Stimulated activated effector memory CD8-positive, alpha-beta T cell treated with anti-CD3 and anti-CD28 coated beads, Interleukin-12 subunit alpha, Interleukin-12 subunit beta, amount 100 ng/mL, for 72 hours (primary cell): ENCODE results near the gene SEPTIN10.
"Not testable (repeated sequence)": the region's sequence is repeated elsewhere in the genome, so short reads cannot be mapped to it uniquely, and the experiment has no call there.

Source experiments
- ATAC-seq: fragments of 150-1000 bp; cut with Tn5 transposase; 2 replicates; pipeline ENCODE4 v1.10.0; 2021
- DNase-seq, 2 donors: peaks; one replicate each; pipeline ENCODE4 v3.0.0; 2021 to 2022; ENCODE audit warnings: low spot score in 2 of 2
- H3K27ac Mint-ChIP-seq: one replicate; pipeline ENCODE4 v1.8.0; 2022; ENCODE audit warnings: mild to moderate bottlenecking, mixed read lengths
- H3K36me3 Mint-ChIP-seq: one replicate; pipeline ENCODE4 v1.8.0; 2022; ENCODE audit warnings: mild to moderate bottlenecking, mixed read lengths
- H3K4me1 Mint-ChIP-seq: one replicate; pipeline ENCODE4 v1.8.0; 2022; ENCODE audit warnings: mixed read lengths
- H3K4me3 Mint-ChIP-seq: one replicate; pipeline ENCODE4 v1.8.0; 2022; ENCODE audit warnings: mild to moderate bottlenecking, mixed read lengths
- H3K9me3 Mint-ChIP-seq: one replicate; pipeline ENCODE4 v1.8.0; 2022; ENCODE audit warnings: mixed read lengths

SEPTIN10 gene

DNA sequence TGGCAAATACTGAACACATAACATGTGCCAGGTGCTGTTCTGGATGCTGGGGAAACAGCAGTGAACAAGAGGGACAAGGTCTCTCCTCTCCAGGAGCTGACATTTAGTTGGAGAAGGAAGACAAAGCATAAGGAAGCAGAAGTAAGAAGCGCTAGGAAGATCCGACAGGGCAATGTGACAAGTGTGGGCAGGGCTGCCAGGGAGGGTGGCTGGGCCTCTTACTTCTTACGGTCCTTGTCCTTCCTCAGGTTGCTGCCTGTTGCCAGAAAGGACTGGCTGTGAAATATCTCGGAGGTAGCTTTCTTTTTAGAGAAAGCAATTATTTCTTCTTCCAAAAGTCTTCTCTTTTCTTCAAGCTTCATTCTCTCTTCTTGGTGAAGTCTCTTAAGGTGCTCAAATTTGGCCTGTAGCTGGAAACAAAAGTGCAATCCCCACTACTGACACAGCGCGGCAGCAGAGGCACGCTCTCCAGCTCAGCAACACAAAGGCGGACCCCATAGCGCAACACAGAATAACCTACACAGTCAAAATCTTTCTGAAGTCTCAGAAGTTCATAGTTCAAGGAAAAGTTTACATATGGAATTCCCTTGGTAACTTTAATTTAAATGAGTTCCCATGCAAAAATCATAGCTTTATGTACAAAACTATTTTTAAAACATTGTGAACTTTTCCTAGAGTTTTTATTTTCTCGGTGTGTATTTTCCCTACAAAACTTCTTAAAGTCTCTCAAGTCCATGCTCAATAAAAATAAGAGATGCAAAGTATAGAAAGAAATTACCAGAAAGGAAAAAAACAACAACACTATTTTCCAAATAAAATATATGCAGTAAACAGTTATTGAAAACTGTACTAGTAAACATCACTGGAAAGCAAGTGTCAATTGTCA lies 67.7 kb downstream of the SEPTIN10 start:
- DNase-seq, result peak; percentile 26 to 79
- Mint-ChIP-seq H3K27ac (no peak overlapping the region), H3K4me1 (no peaks in the 10 kb centered on the region), H3K9me3 (no peaks in the 10 kb centered on the region), H3K4me3 (no peak overlapping the region), H3K36me3 (no peaks in the 10 kb centered on the region)
- ATAC-seq, result peak; percentile 73

GRCh38 chr2:109542384-109542783 lies 71.4 kb downstream of the SEPTIN10 start:
- Mint-ChIP-seq H3K4me3 (no peak overlapping the region), H3K27ac (no peak overlapping the region), H3K4me1 (no peaks in the 10 kb centered on the region), H3K36me3 (no peaks in the 10 kb centered on the region), H3K9me3 (no peaks in the 10 kb centered on the region)
- DNase-seq, result no peak
- ATAC-seq, result no peak

- ATAC-seq (no peak), DNase-seq (no peak)
- Mint-ChIP-seq H3K9me3 (no peaks in the 10 kb centered on the region), H3K36me3 (no peaks in the 10 kb centered on the region), H3K4me1 (no peaks in the 10 kb centered on the region), H3K4me3 (no peak overlapping the region), H3K27ac (no peak overlapping the region)
Observed at GRCh38 chr2:109538546-109538945, 75.2 kb downstream of the SEPTIN10 start.

GRCh38 chr2:109537565-109538222 lies 76.1 kb downstream of the SEPTIN10 start:
- Mint-ChIP-seq H3K4me3 (no peak overlapping the region), H3K27ac (no peak overlapping the region), H3K4me1 (no peaks in the 10 kb centered on the region), H3K36me3 (no peaks in the 10 kb centered on the region), H3K9me3 (no peaks in the 10 kb centered on the region)
- ATAC-seq (no peak), DNase-seq (no peak)

GRCh38 chr2:109536556-109536955 lies 77.2 kb downstream of the SEPTIN10 start:
- not testable (repeated sequence) for H3K27ac Mint-ChIP-seq, H3K36me3 Mint-ChIP-seq, H3K9me3 Mint-ChIP-seq, H3K4me1 Mint-ChIP-seq, DNase-seq, ATAC-seq, H3K4me3 Mint-ChIP-seq

GRCh38 chr2:109535217-109535946 lies 78.4 kb downstream of the SEPTIN10 start:
- Mint-ChIP-seq H3K9me3 (no peaks in the 10 kb centered on the region), H3K4me1 (no peaks in the 10 kb centered on the region), H3K36me3 (no peaks in the 10 kb centered on the region), H3K27ac (no peak overlapping the region), H3K4me3 (no peak overlapping the region)
- no peak for DNase-seq
- no peak for ATAC-seq

GRCh38 chr2:109533823-109534222 lies 79.9 kb downstream of the SEPTIN10 start:
- no peak overlapping the region for H3K27ac Mint-ChIP-seq
- DNase-seq, result no peak
- H3K36me3 Mint-ChIP-seq, result no peaks in the 10 kb centered on the region
- no peaks in the 10 kb centered on the region for H3K9me3 Mint-ChIP-seq
- no peak overlapping the region for H3K4me3 Mint-ChIP-seq
- ATAC-seq, result no peak
- H3K4me1 Mint-ChIP-seq, result no peaks in the 10 kb centered on the region

DNA sequence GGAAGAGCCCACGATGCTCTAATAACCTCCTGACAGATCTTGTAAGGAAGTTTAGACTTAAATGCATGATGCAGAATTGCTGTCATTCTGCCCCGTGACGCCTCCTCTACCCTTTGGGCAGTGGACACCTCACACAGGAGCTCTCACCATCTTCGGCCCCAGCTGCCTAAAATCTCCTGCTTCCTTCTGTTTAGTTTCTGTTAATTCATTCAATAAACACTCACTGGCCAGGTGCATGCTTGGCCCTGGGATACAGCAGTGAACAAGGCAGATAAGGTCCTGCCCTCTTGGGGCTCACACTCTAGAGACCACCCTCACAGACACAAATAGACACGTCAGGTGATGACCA lies 81.1 kb downstream of the SEPTIN10 start:
- DNase-seq (no peak), ATAC-seq (no peak)
- no peak overlapping the region for H3K4me3 Mint-ChIP-seq
- H3K27ac Mint-ChIP-seq, result no peak overlapping the region
- no peaks in the 10 kb centered on the region for H3K36me3 Mint-ChIP-seq
- H3K4me1 Mint-ChIP-seq, result no peaks in the 10 kb centered on the region
- H3K9me3 Mint-ChIP-seq, result no peaks in the 10 kb centered on the region

GRCh38 chr2:109531896-109532727 lies 81.7 kb downstream of the SEPTIN10 start:
- H3K9me3 Mint-ChIP-seq, result no peaks in the 10 kb centered on the region

DNA sequence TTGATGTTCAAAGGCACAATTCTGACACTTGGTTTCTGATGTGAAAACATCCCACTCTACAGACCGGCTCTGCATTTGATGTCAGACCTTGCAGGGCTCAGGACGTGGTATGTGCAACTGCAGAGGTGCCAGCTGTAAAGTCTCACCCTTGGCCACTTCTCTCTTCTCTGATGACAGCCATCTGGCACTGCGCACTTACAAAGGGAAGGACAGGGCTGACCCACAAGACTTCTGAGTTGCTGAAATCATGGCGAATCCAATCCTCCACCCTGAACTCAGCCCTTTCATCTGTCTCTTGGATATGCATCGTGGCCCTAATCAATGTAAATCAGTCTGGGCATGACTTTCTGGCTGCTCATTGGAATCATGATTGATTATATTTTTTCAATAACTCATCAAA lies 82.5 kb downstream of the SEPTIN10 start:
- no peaks in the 10 kb centered on the region for H3K36me3 Mint-ChIP-seq
- H3K9me3 Mint-ChIP-seq, result no peaks in the 10 kb centered on the region
- H3K27ac Mint-ChIP-seq, result no peak overlapping the region
- no peaks in the 10 kb centered on the region for H3K4me1 Mint-ChIP-seq
- ATAC-seq (no peak), DNase-seq (no peak)
- H3K4me3 Mint-ChIP-seq, result no peak overlapping the region

More at GRCh38 chr2:109531896-109532727, 81.7 kb downstream of the SEPTIN10 start:
- ATAC-seq (no peak), DNase-seq (no peak)
- Mint-ChIP-seq H3K4me1 (no peaks in the 10 kb centered on the region), H3K4me3 (no peak overlapping the region), H3K36me3 (no peaks in the 10 kb centered on the region), H3K27ac (no peak overlapping the region)

GRCh38 chr2:109530712-109531111 lies 83.1 kb downstream of the SEPTIN10 start:
- Mint-ChIP-seq H3K9me3 (no peaks in the 10 kb centered on the region), H3K36me3 (no peaks in the 10 kb centered on the region), H3K4me1 (no peaks in the 10 kb centered on the region), H3K27ac (no peak overlapping the region), H3K4me3 (no peak overlapping the region)
- DNase-seq, result no peak
- ATAC-seq, result no peak

DNA sequence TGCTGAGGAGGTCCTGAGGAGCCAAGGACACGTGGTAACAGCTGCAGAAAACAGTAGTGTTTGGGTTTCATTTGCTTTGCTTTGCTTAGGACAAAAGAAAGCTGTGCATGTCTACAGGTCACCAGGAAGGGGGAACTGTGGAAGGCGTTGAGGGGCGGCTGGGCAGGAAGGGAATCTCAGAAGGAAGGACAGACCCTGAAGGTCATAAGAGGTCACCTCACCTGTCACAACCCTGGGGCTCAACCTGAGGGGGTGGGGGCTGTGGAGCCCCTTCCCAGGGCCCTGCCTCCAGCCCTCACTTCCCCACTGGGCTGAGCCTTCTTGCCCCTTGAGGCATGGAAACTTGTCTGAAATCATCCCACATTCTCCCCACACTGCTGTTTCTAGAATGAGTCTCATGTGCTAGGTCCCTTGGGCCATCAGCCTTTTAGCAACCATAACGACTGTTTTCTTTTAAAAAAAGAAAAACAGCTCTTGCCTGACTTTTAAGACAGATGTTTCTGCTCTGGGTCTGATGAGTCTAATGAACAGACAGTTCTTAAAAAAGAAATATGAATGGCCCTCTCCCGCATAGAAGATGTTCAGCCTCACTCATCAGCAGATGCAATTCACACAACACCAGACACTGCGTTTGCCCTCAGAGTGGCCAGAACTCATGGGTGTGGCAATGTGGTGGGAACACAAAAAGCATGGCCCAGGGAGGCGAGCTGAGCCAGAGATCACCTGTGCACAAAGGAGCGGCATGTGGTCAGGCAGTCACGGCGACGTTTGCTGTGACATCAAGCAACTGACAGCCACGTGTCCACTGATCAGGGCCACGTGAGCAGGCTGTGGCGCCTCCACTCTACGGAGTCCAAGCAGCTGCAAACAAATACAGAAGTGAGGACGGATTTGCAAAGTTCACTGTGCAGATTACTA lies 84.0 kb downstream of the SEPTIN10 start:
- ATAC-seq, result no peak
- H3K4me1 Mint-ChIP-seq, result no peaks in the 10 kb centered on the region
- H3K36me3 Mint-ChIP-seq, result no peaks in the 10 kb centered on the region
- H3K9me3 Mint-ChIP-seq, result no peaks in the 10 kb centered on the region
- no peak for DNase-seq
- H3K27ac Mint-ChIP-seq, result no peak overlapping the region
- H3K4me3 Mint-ChIP-seq, result no peak overlapping the region

DNA sequence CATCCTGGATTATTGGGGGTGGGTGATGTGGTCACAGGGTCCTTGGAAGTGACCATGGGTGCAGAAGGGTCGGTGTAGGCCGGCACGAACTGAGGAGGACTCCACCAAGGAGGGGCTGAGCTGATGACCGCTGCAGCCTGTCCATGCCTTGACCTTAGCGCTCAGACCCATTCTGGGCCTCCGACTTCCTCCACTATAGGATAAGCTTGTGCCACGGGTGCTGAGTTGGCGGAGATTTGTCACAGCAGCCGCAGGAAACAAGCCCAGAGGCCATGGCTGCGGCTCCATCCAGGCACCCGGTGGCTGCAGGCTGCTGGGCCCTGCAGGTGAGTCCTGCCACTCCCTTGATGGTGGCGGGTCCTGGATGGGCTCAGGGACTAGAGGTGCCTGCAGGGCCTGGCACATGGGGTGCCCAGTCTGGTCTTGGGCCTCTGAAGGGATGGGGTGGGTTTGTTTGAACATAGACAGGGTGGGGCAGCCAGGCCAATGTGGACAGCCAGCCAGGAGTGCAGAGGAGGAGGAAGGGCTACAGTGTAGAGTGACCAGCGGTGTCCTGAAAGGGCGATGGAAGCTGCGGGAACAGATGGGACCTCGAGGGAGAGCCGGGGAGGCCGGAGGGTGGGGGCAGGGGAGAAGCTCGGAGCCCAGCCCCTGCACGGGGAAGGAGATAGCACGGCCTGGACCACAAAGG lies 84.8 kb downstream of the SEPTIN10 start:
- Mint-ChIP-seq H3K4me1 (no peaks in the 10 kb centered on the region), H3K27ac (no peak overlapping the region), H3K4me3 (no peak overlapping the region), H3K9me3 (no peaks in the 10 kb centered on the region), H3K36me3 (no peaks in the 10 kb centered on the region)
- ATAC-seq (no peak), DNase-seq (no peak)
